Measurements from ENCODE around the gene A4GNT.
"Not testable (repeated sequence)": the region's sequence is repeated elsewhere in the genome, so short reads cannot be mapped to it uniquely, and the experiment has no call there.

Gene A4GNT

GRCh38 chr3:138089091-138089490 is 43.1 kb downstream of the A4GNT start:
- Mint-ChIP-seq H3K27ac (no peak overlapping the region), H3K4me1 (no peaks in the 10 kb centered on the region), H3K36me3 (ENCODE audit: low read depth) (peaks cover 85% of the 10 kb centered on the region), H3K27me3 (ENCODE audit: low read depth, poor library complexity) (no peaks in the 10 kb centered on the region), H3K4me3 (no peak overlapping the region), H3K9me3 (peaks cover 21% of the 10 kb centered on the region)
- DNase-seq: no peak
- TF ChIP-seq CTCF (IDR thresholded peaks at IDR 0.05): no peak

GRCh38 chr3:138085745-138086144 is 46.4 kb downstream of the A4GNT start:
- not testable (repeated sequence) for DNase-seq; H3K9me3 Mint-ChIP-seq; H3K27me3 Mint-ChIP-seq (ENCODE audit: low read depth, poor library complexity); H3K27ac Mint-ChIP-seq; H3K4me3 Mint-ChIP-seq
- Mint-ChIP-seq H3K36me3 (ENCODE audit: low read depth) (peaks cover 70% of the 10 kb centered on the region), H3K4me1 (peaks cover 20% of the 10 kb centered on the region)

- Mint-ChIP-seq H3K4me3 (no peak overlapping the region), H3K9me3 (peaks cover 9% of the 10 kb centered on the region), H3K27me3 (ENCODE audit: low read depth, poor library complexity) (no peaks in the 10 kb centered on the region), H3K27ac (no peak overlapping the region), H3K36me3 (ENCODE audit: low read depth) (peaks cover 63% of the 10 kb centered on the region), H3K4me1 (peaks cover 20% of the 10 kb centered on the region)
- no peak for TF ChIP-seq CTCF (IDR thresholded peaks at IDR 0.05)
- DNase-seq: no peak
Observed at GRCh38 chr3:138084196-138084595, 48.0 kb downstream of the A4GNT start.

GRCh38 chr3:138082992-138083386 is 49.2 kb downstream of the A4GNT start:
- Mint-ChIP-seq H3K27me3 (ENCODE audit: low read depth, poor library complexity) (no peaks in the 10 kb centered on the region), H3K27ac (peak overlapping the region; percentile 46), H3K9me3 (peaks cover 9% of the 10 kb centered on the region), H3K4me1 (peaks cover 20% of the 10 kb centered on the region), H3K4me3 (no peak overlapping the region), H3K36me3 (ENCODE audit: low read depth) (peaks cover 60% of the 10 kb centered on the region)
- DNase-seq: no peak
- no peak for TF ChIP-seq CTCF (IDR thresholded peaks at IDR 0.05)

- Mint-ChIP-seq H3K27me3 (ENCODE audit: low read depth, poor library complexity) (no peaks in the 10 kb centered on the region), H3K36me3 (ENCODE audit: low read depth) (peaks cover 60% of the 10 kb centered on the region)
Observed at GRCh38 chr3:138082085-138082991, 49.9 kb downstream of the A4GNT start.

More at GRCh38 chr3:138082085-138082991, 49.9 kb downstream of the A4GNT start:
- H3K4me3 Mint-ChIP-seq: no peak overlapping the region
- H3K4me1 Mint-ChIP-seq: peaks cover 20% of the 10 kb centered on the region
- no peak for TF ChIP-seq CTCF (IDR thresholded peaks at IDR 0.05)
- no peak for DNase-seq
- H3K9me3 Mint-ChIP-seq: peaks cover 9% of the 10 kb centered on the region
- peak overlapping the region; percentile 45 for H3K27ac Mint-ChIP-seq

All from nephron progenitor cell (in vitro differentiated cells).